GM19238 (cell line): ENCODE data around the gene MRPL27.
"Not testable (repeated sequence)": the region's sequence is repeated elsewhere in the genome, so short reads cannot be mapped to it uniquely, and the experiment has no call there.

Experiments used
- DNase-seq: peaks from one replicate; pipeline ENCODE4 v3.0.0; 2011; ENCODE audit warnings: low spot score; ENCODE audit not compliant: insufficient read length

MRPL27 gene

GRCh38 chr17:50346313-50347116 lies 26.5 kb downstream of the MRPL27 start:
- DNase-seq = peak; percentile 64

GRCh38 chr17:50345432-50346312 lies 27.3 kb downstream of the MRPL27 start, which contains the start of gene XYLT2:
XYLT2 (plus strand) TSS chr17:50346126; CDS start chr17:50346141, 15 bp downstream.
- peak; percentile 95 for DNase-seq

- DNase-seq = no peak
Observed at GRCh38 chr17:50344731-50345365, 28.1 kb downstream of the MRPL27 start.

GRCh38 chr17:50339381-50339780 lies 33.6 kb downstream of the MRPL27 start:
- no peak for DNase-seq

GRCh38 chr17:50338645-50339044 lies 34.3 kb downstream of the MRPL27 start:
- DNase-seq = no peak

- DNase-seq = no peak
Observed at GRCh38 chr17:50337956-50338355, 35.0 kb downstream of the MRPL27 start.

GRCh38 chr17:50333291-50334057 lies 39.5 kb downstream of the MRPL27 start:
- DNase-seq = not testable (repeated sequence)

- no peak for DNase-seq
Observed at GRCh38 chr17:50332196-50332595, 40.8 kb downstream of the MRPL27 start.

- DNase-seq = no peak
Observed at GRCh38 chr17:50331085-50331791, 41.7 kb downstream of the MRPL27 start.

- DNase-seq = no peak
Observed at GRCh38 chr17:50330151-50330775, 42.7 kb downstream of the MRPL27 start.

GRCh38 chr17:50329716-50330115 lies 43.3 kb downstream of the MRPL27 start:
- DNase-seq = no peak

GRCh38 chr17:50328363-50329325 lies 44.3 kb downstream of the MRPL27 start:
- DNase-seq = no peak

- no peak for DNase-seq
Observed at GRCh38 chr17:50326831-50327364, 46.1 kb downstream of the MRPL27 start.

- no peak for DNase-seq
Observed at GRCh38 chr17:50325906-50326305, 47.1 kb downstream of the MRPL27 start.

GRCh38 chr17:50323060-50323459 lies 49.9 kb downstream of the MRPL27 start:
- DNase-seq = no peak

GRCh38 chr17:50322271-50322670 lies 50.7 kb downstream of the MRPL27 start:
- DNase-seq = no peak

- no peak for DNase-seq
Observed at GRCh38 chr17:50319306-50320004, 53.5 kb downstream of the MRPL27 start.
